Vagina (tissue), 2 donors: ENCODE results near the gene ARR3. TPM values are rescaled to one million over a fixed set of nuclear protein-coding genes. Genes with fewer than 3 reads are reported as not detected.
"Not testable (repeated sequence)": the region's sequence is repeated elsewhere in the genome, so short reads cannot be mapped to it uniquely, and the experiment has no call there.

Experiments
- DNase-seq, 2 donors: peaks; one replicate each; pipeline ENCODE4 v3.0.0-alpha.2; 2017; ENCODE audit errors: extremely low spot score in 2 of 2
- H3K27ac ChIP-seq: fragments of 200-600 bp; sonication (generic); one replicate; pipeline ENCODE4 v1.5.1; 2019
- H3K27me3 ChIP-seq: fragments of 200-600 bp; sonication (generic); one replicate; pipeline ENCODE4 v1.5.1; 2019
- H3K36me3 ChIP-seq, 2 donors: fragments of 200-600 bp; sonication (generic); one replicate each; pipeline ENCODE4 v1.5.1; 2017 to 2019
- H3K4me1 ChIP-seq: fragments of 200-600 bp; sonication (generic); one replicate; pipeline ENCODE4 v1.5.1; 2019
- H3K4me3 ChIP-seq, 2 donors: fragments of 200-600 bp; sonication (generic); 1 replicate in 1 of 2; 2 replicates in 1 of 2; pipeline ENCODE4 v1.5.1; 2016 to 2019
- H3K9me3 ChIP-seq: fragments of 200-600 bp; sonication (generic); one replicate; pipeline ENCODE4 v1.5.1; 2019
- CTCF ChIP-seq, 3 experiments: fragments of 450-650 bp in 2 of 3; fragments of 200-600 bp in 1 of 3; sonication (generic) in 1 of 3; IDR thresholded peaks; one replicate each; pipeline ENCODE4 v1.5.1; 2017 to 2019; ENCODE audit warnings: antibody characterized with exemption in 3 of 3, mild to moderate bottlenecking in 2 of 3, moderate library complexity in 2 of 3
- POLR2A ChIP-seq, 2 donors: fragments of 450-650 bp; IDR thresholded peaks; one replicate each; pipeline ENCODE4 v1.6.1; 2017; ENCODE audit warnings: antibody characterized with exemption in 2 of 2, mild to moderate bottlenecking in 2 of 2, moderate library complexity in 2 of 2
- POLR2AphosphoS5 ChIP-seq, 2 donors: sonication (generic); formaldehyde crosslinking; IDR thresholded peaks; one replicate each; pipeline ENCODE4 v1.9.0; 2017; ENCODE audit warnings: antibody characterized with exemption in 2 of 2, mild to moderate bottlenecking in 2 of 2, low read depth in 1 of 2; ENCODE audit not compliant: insufficient read depth in 1 of 2
- intact Hi-C: fragments of 100-400 bp; cut with DNase I; formaldehyde crosslinking; loops from one replicate; pipeline ENCODE4 v1.15.1; 2023
- total RNA-seq: library from RNA; depleted of rRNA; stranded (reverse); fragments of >200 nt; gene quantifications from one replicate; pipeline ENCODE4 v1.2.3, GENCODE V29; 2016

Gene ARR3
- total RNA-seq, 1 donor from 2014 or later, result not detected

- Histone ChIP-seq H3K27ac (no peak overlapping the region), H3K9me3 (no peaks in the 10 kb centered on the region), H3K4me1 (no peaks in the 10 kb centered on the region), H3K36me3 (no peaks in the 10 kb centered on the region), H3K4me3 (no peak overlapping the region), H3K27me3 (no peaks in the 10 kb centered on the region)
- intact Hi-C loops, result no loop called here
- DNase-seq, result no peak
- TF ChIP-seq POLR2AphosphoS5 (IDR thresholded peaks at IDR 0.05; ENCODE audit: insufficient read depth in 1 of 2, low read depth in 1 of 2), result no peak
- no peak for TF ChIP-seq POLR2A (IDR thresholded peaks at IDR 0.05)
- no peak for TF ChIP-seq CTCF (IDR thresholded peaks at IDR 0.05)
Observed at GRCh38 chrX:70257423-70258288, 10.5 kb upstream of the ARR3 start.

- Histone ChIP-seq H3K9me3 (no peaks in the 10 kb centered on the region), H3K36me3 (no peaks in the 10 kb centered on the region), H3K27me3 (no peaks in the 10 kb centered on the region), H3K4me1 (no peaks in the 10 kb centered on the region), H3K27ac (no peak within 1 kb of the TSS), H3K4me3 (no peak within 1 kb of the TSS)
- TF ChIP-seq POLR2AphosphoS5 (IDR thresholded peaks at IDR 0.05; ENCODE audit: insufficient read depth in 1 of 2, low read depth in 1 of 2) (no peak), POLR2A (IDR thresholded peaks at IDR 0.05) (no peak), CTCF (IDR thresholded peaks at IDR 0.05) (no peak)
- intact Hi-C loops, result no loop called here
- no peak for DNase-seq
Observed at GRCh38 chrX:70260104-70260503, 8.0 kb upstream of the ARR3 start, which contains the start of gene P2RY4. Gene P2RY4 (minus strand): TSS chrX:70260204. CDS start chrX:70259624, 580 bp downstream.

- Histone ChIP-seq H3K9me3 (no peaks in the 10 kb centered on the region), H3K36me3 (no peaks in the 10 kb centered on the region), H3K27me3 (no peaks in the 10 kb centered on the region), H3K4me1 (no peaks in the 10 kb centered on the region), H3K4me3 (no peak overlapping the region), H3K27ac (no peak overlapping the region)
- DNase-seq, result no peak
- no peak for TF ChIP-seq POLR2AphosphoS5 (IDR thresholded peaks at IDR 0.05; ENCODE audit: insufficient read depth in 1 of 2, low read depth in 1 of 2)
- TF ChIP-seq CTCF (IDR thresholded peaks at IDR 0.05), result peak in 1 of 3 experiments; percentile 20
- no peak for TF ChIP-seq POLR2A (IDR thresholded peaks at IDR 0.05)
- intact Hi-C loops, result no loop called here
Observed at GRCh38 chrX:70262952-70263567, 5.1 kb upstream of the ARR3 start.

GRCh38 chrX:70264784-70265183 is 3.4 kb upstream of the ARR3 start:
- H3K9me3 ChIP-seq, result no peaks in the 10 kb centered on the region
- H3K4me1 ChIP-seq, result no peaks in the 10 kb centered on the region
- no peak for DNase-seq
- no peak overlapping the region for H3K4me3 ChIP-seq
- no peaks in the 10 kb centered on the region for H3K27me3 ChIP-seq
- intact Hi-C loops, result no loop called here
- no peak overlapping the region for H3K27ac ChIP-seq
- H3K36me3 ChIP-seq, result no peaks in the 10 kb centered on the region
- TF ChIP-seq POLR2AphosphoS5 (IDR thresholded peaks at IDR 0.05; ENCODE audit: insufficient read depth in 1 of 2, low read depth in 1 of 2) (no peak), POLR2A (IDR thresholded peaks at IDR 0.05) (no peak), CTCF (IDR thresholded peaks at IDR 0.05) (no peak)

GRCh38 chrX:70274029-70274428 is 5.9 kb downstream of the ARR3 start:
- H3K4me1 ChIP-seq, H3K27ac ChIP-seq, H3K9me3 ChIP-seq, DNase-seq, H3K4me3 ChIP-seq, H3K36me3 ChIP-seq, intact Hi-C loops, H3K27me3 ChIP-seq: not testable (repeated sequence)
